Measurements from ENCODE around the gene TRAPPC1. TPM values are rescaled to one million over a fixed set of nuclear protein-coding genes. Genes with fewer than 3 reads are reported as not detected.

The TRAPPC1 gene
- total and polyA plus RNA-seq, 2 of the 4 experiments (the other 2 are of a cell fraction): 50.4 to 303 TPM

GRCh38 chr17:7887482-7888183 lies 44.1 kb downstream of the TRAPPC1 start:
- Histone ChIP-seq H3K4me2 (ENCODE audit: low read depth, low read length) (peak overlapping the region; percentile 99), H2AFZ (replicated peaks; ENCODE audit: low read length, poor library complexity) (peak overlapping the region; percentile 88), H2BK15ac (ENCODE audit: low read depth, low read length) (peak overlapping the region; percentile 32; the same call in 2 of the 3 replicates), H3K4me1 (ENCODE audit: control insufficient read depth, insufficient read depth, low read length) (peaks cover 24% of the 10 kb centered on the region), H4K5ac (ENCODE audit: low read depth, low read length) (peak overlapping the region; percentile 51), H2BK120ac (ENCODE audit: low read depth, low read length) (peak overlapping the region; percentile 85), H2AK9ac (replicated peaks; ENCODE audit: low read depth, low read length, poor library complexity) (peak overlapping the region; percentile 97), H3K18ac (ENCODE audit: low read depth, low read length) (peak overlapping the region; percentile 55), H3K9me3 (ENCODE audit: control insufficient read depth, insufficient read depth, low read length) (no peaks in the 10 kb centered on the region), H3K56ac (ENCODE audit: extremely low read depth, insufficient read depth, low read length) (peak overlapping the region; percentile 75), H4K20me1 (ENCODE audit: insufficient read depth, low read length) (peaks cover 14% of the 10 kb centered on the region), H4K91ac (ENCODE audit: insufficient read depth, low read depth, low read length) (peak overlapping the region; percentile 93), H2BK20ac (ENCODE audit: low read depth, low read length) (peak overlapping the region; percentile 53; the same call in 1 of the 2 replicates), H3K9me1 (ENCODE audit: insufficient read depth, low read length) (peaks cover 9% of the 10 kb centered on the region), H4K8ac (ENCODE audit: low read depth in 2 of 2, low read length in 2 of 2) (peak overlapping the region; percentile 69 to 89; a peak in 3 of 4 replicates), H3K9ac (ENCODE audit: low read depth, low read length) (peak overlapping the region; percentile 79), H3K79me1 (ENCODE audit: low read depth in 1 of 2, low read length in 2 of 2) (peaks cover 7 to 65% of the 10 kb centered on the region in 2 experiments), H3K4me3 (ENCODE audit: insufficient read depth, low read depth, low read length) (peak overlapping the region; percentile 46), H2BK5ac (ENCODE audit: low read depth, low read length, poor library complexity, severe bottlenecking) (peak overlapping the region; percentile 98), H3K27me3 (ENCODE audit: control insufficient read depth, insufficient read depth, low read length) (no peaks in the 10 kb centered on the region), H3K36me3 (ENCODE audit: control insufficient read depth, insufficient read depth, low read length) (peaks cover 17% of the 10 kb centered on the region), H3K27ac (ENCODE audit: insufficient read depth, low read length) (peak overlapping the region; percentile 100), H3K23ac (ENCODE audit: low read depth, low read length) (peak overlapping the region; percentile 88), H3K4ac (ENCODE audit: low read depth, low read length) (peak overlapping the region; percentile 90), H3K14ac (replicated peaks; ENCODE audit: low read depth, low read length) (peak overlapping the region; percentile 89), H2AK5ac (ENCODE audit: low read depth, low read length) (peak overlapping the region; percentile 94)
- BruUV-seq (replicated peaks): no TSS peak
- intact Hi-C loops (cut with micrococcal nuclease): loop anchor here (2.0 kb wide), 1 partner anchor 25 kb away; no protein-coding TSS in a partner anchor
- in situ Hi-C loops (cut with MboI; ENCODE audit: low sequenced_read_pairs): no loop called here
- TF ChIP-seq MAZ (IDR thresholded peaks at IDR 0.05; ENCODE audit: borderline replicate concordance, low read depth, low read length) (peak; percentile 91), RFX5 (IDR thresholded peaks at IDR 0.05; ENCODE audit: low read depth, low read length) (no peak), BHLHE40 (IDR thresholded peaks at IDR 0.05; ENCODE audit: low read depth, low read length) (no peak), NFE2L2 (IDR thresholded peaks at IDR 0.05; ENCODE audit: low read depth, low read length) (no peak), CTCF (conservative IDR thresholded peaks at IDR 0.05; ENCODE audit: low read depth, low read length) (no peak), MAFK (IDR thresholded peaks at IDR 0.05; ENCODE audit: low read depth, low read length) (no peak), CEBPB (IDR thresholded peaks at IDR 0.05; ENCODE audit: low read depth, low read length) (no peak), POLR2A (IDR thresholded peaks at IDR 0.05; ENCODE audit: low read depth, low read length) (0 out of 2 replicates have a peak, but pooled peaks have one; percentile 7)
- ChIA-PET POLR2A (ENCODE audit: unreplicated experiment) (no interaction called here), CTCF (no interaction called here)
- WGBS, 2 experiments (ENCODE audit: extremely low coverage in 2 of 2, insufficient read length in 1 of 2): no CpG with 5 or more reads among the region's 35 CpGs
- dilution Hi-C loops (cut with HindIII; ENCODE audit: low sequenced_read_pairs, unreplicated experiment): no loop called here
- peak; percentile 98 for DNase-seq
- peak; percentile 87 for ATAC-seq (ENCODE audit: low read depth)

Data from IMR-90 (cell line).